ENCODE measurements around the gene KCNK16. TPM values are rescaled to one million over a fixed set of nuclear protein-coding genes. Genes with fewer than 3 reads are reported as not detected.

KCNK16 gene
- not detected in 2 replicates for total RNA-seq
- not detected for total RNA-seq (2013)
- not detected in 2 replicates for polyA plus RNA-seq
- polyA minus RNA-seq: not detected in 2 replicates

DNA sequence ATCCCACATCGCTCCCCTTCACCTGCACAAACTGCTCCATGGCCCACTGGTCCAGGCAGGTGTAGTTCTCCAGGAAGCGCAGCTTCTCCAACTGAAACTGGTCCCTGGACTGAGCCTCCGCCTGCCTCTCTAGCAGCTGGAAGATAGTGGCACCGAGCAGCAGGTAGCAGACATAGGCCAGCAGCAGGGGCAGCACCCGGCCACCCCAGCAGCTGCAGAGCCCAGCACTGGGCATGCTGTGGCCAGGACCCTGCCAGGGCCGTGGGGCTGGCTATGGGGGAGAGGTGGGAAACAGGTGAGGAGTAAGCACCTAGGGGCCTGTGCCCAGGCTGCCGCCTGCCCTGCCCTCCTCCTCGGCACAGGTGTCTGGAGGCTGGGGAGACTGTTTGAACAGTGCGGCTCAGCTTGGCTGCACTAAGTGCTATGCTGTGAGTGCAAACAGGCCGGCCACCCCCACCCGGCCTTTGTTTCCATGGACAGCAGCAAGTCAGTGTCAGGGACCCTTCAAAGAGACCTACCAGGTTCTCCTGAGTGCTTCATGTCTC, at the start of gene KCNK16:
KCNK16 (minus strand) TSS at position 397 of the 545 bp plus-strand sequence; CDS start at position 235, 162 bp downstream.
- H3K27ac Mint-ChIP-seq: no peak within 1 kb of the TSS
- Histone ChIP-seq H3K4me1 (ENCODE audit: control insufficient read depth in 2 of 2, insufficient read depth in 2 of 2, low read length in 2 of 2) (peaks cover 0 to 13% of the 10 kb centered on the region in 2 donors), H3K4me2 (replicated peaks; ENCODE audit: low read depth, low read length, poor library complexity, severe bottlenecking) (no peak within 1 kb of the TSS), H4K20me1 (ENCODE audit: control insufficient read depth, insufficient read depth, low read length, poor library complexity, severe bottlenecking) (no peaks in the 10 kb centered on the region), H3K9me3 (ENCODE audit: control extremely low read depth in 1 of 3, control insufficient read depth in 2 of 3, insufficient read depth in 1 of 3, low read length in 2 of 3) (peaks cover 0 to 4% (median 0%) of the 10 kb centered on the region in 3 donors), H3K27ac (ENCODE audit: low read length in 2 of 2) (no peak within 1 kb of the TSS), H3K4me3 (ENCODE audit: control extremely low read depth in 1 of 5, extremely low read depth in 1 of 5, insufficient read depth in 1 of 5, low read depth in 2 of 5, low read length in 4 of 5) (no peak within 1 kb of the TSS), H3K9ac (ENCODE audit: low read length) (no peak within 1 kb of the TSS), H3K27me3 (replicated peaks in 1 of 4; ENCODE audit: control extremely low read depth in 1 of 4, control insufficient read depth in 3 of 4, insufficient read depth in 4 of 4, low read length in 3 of 4) (peaks cover 0 to 4% (median 0%) of the 10 kb centered on the region in 4 experiments), H3K79me2 (ENCODE audit: control insufficient read depth, insufficient read depth, low read length) (no peaks in the 10 kb centered on the region), H2AFZ (ENCODE audit: insufficient read depth, low read depth, low read length, poor library complexity, severe bottlenecking) (no peak within 1 kb of the TSS), H3K36me3 (replicated peaks in 1 of 2; ENCODE audit: control extremely low read depth in 1 of 2, control insufficient read depth in 1 of 2, extremely low read depth in 1 of 2, insufficient read depth in 2 of 2, low read length in 1 of 2) (no peaks in the 10 kb centered on the region)
- WGBS (ENCODE audit: insufficient coverage): 90% methylated on average over 11 of the region's 11 CpGs
- ChIA-PET CTCF (interaction anchor here (1.9 kb wide), 1 partner anchor 12 kb away, joined by 6 read pairs; no protein-coding TSS in a partner anchor), POLR2A (no interaction called here)
- ATAC-seq (ENCODE audit: low read depth) (no peak), DNase-seq (no peak)
- no peak within 1 kb of the TSS for H3K4me3 Mint-ChIP-seq
- H3K27me3 Mint-ChIP-seq: peaks cover 31% of the 10 kb centered on the region
- TF ChIP-seq EZH2 (IDR thresholded peaks at IDR 0.05; ENCODE audit: borderline replicate concordance, insufficient read depth, low read depth, low read length, poor library complexity, severe bottlenecking): no peak
- TF ChIP-seq, protein P1, sequence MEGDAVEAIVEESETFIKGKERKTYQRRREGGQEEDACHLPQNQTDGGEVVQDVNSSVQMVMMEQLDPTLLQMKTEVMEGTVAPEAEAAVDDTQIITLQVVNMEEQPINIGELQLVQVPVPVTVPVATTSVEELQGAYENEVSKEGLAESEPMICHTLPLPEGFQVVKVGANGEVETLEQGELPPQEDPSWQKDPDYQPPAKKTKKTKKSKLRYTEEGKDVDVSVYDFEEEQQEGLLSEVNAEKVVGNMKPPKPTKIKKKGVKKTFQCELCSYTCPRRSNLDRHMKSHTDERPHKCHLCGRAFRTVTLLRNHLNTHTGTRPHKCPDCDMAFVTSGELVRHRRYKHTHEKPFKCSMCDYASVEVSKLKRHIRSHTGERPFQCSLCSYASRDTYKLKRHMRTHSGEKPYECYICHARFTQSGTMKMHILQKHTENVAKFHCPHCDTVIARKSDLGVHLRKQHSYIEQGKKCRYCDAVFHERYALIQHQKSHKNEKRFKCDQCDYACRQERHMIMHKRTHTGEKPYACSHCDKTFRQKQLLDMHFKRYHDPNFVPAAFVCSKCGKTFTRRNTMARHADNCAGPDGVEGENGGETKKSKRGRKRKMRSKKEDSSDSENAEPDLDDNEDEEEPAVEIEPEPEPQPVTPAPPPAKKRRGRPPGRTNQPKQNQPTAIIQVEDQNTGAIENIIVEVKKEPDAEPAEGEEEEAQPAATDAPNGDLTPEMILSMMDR (IDR thresholded peaks at IDR 0.05): no peak
- H3K9me3 Mint-ChIP-seq (ENCODE audit: insufficient read depth): no peaks in the 10 kb centered on the region
- intact Hi-C loops (cut with micrococcal nuclease): no loop called here
- peaks cover 8% of the 10 kb centered on the region for H3K4me1 Mint-ChIP-seq

DNA sequence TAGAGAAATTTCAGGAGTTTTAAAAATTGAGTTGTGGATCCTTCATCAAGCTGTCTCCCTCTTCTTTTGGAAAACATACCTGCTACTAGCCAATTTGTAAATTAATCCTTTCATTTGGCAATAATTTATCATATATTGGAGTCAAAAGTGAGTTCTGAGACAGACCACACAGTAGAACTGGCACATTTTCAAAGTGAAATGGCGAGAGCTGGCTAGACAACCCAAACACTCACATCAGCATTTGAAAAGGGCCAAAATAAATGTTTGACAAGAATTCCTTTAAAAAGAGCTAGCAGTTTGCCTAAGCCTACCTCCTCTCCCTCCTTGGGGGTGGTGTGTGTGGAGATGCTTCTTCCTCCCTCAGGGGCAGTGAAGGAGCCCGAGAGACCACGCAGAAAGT, 47.9 kb upstream of the KCNK16 start:
- Histone ChIP-seq H4K20me1 (ENCODE audit: control insufficient read depth, insufficient read depth, low read length, poor library complexity, severe bottlenecking) (no peaks in the 10 kb centered on the region), H3K4me1 (ENCODE audit: control insufficient read depth in 2 of 2, insufficient read depth in 2 of 2, low read length in 2 of 2) (no peaks in the 10 kb centered on the region), H3K4me3 (ENCODE audit: control extremely low read depth in 1 of 5, extremely low read depth in 1 of 5, insufficient read depth in 1 of 5, low read depth in 2 of 5, low read length in 4 of 5) (no peak overlapping the region), H3K9ac (ENCODE audit: low read length) (no peak overlapping the region), H3K36me3 (replicated peaks in 1 of 2; ENCODE audit: control extremely low read depth in 1 of 2, control insufficient read depth in 1 of 2, extremely low read depth in 1 of 2, insufficient read depth in 2 of 2, low read length in 1 of 2) (no peaks in the 10 kb centered on the region), H3K79me2 (ENCODE audit: control insufficient read depth, insufficient read depth, low read length) (no peaks in the 10 kb centered on the region), H3K27ac (ENCODE audit: low read length in 2 of 2) (no peak overlapping the region), H3K9me3 (ENCODE audit: control extremely low read depth in 1 of 3, control insufficient read depth in 2 of 3, insufficient read depth in 1 of 3, low read length in 2 of 3) (no peaks in the 10 kb centered on the region), H3K27me3 (replicated peaks in 1 of 4; ENCODE audit: control extremely low read depth in 1 of 4, control insufficient read depth in 3 of 4, insufficient read depth in 4 of 4, low read length in 3 of 4) (peaks cover 0 to 10% (median 0%) of the 10 kb centered on the region in 4 experiments), H3K4me2 (replicated peaks; ENCODE audit: low read depth, low read length, poor library complexity, severe bottlenecking) (no peak overlapping the region), H2AFZ (ENCODE audit: insufficient read depth, low read depth, low read length, poor library complexity, severe bottlenecking) (no peak overlapping the region)
- POLR2A ChIA-PET: no interaction called here
- no peak for TF ChIP-seq EZH2 (IDR thresholded peaks at IDR 0.05; ENCODE audit: borderline replicate concordance, insufficient read depth, low read depth, low read length, poor library complexity, severe bottlenecking)
- TF ChIP-seq, protein P1 (IDR thresholded peaks at IDR 0.05): no peak
- 82% methylated on average over 3 of the region's 3 CpGs for WGBS (ENCODE audit: insufficient coverage)
- no peaks in the 10 kb centered on the region for H3K4me1 Mint-ChIP-seq
- H3K4me3 Mint-ChIP-seq: no peak overlapping the region
- H3K9me3 Mint-ChIP-seq (ENCODE audit: insufficient read depth): no peaks in the 10 kb centered on the region
- intact Hi-C loops (cut with micrococcal nuclease): no loop called here
- no peak overlapping the region for H3K27ac Mint-ChIP-seq
- CTCF ChIA-PET: interaction anchor here (1.9 kb wide), 1 partner anchor 8 kb away, joined by 10 read pairs; no protein-coding TSS in a partner anchor
- peaks cover 15% of the 10 kb centered on the region for H3K27me3 Mint-ChIP-seq
- no peak for DNase-seq
- ATAC-seq (ENCODE audit: low read depth): no peak

All from B cell (primary cell).